Hepatic stellate cell (primary cell): ENCODE data around the gene KPTN.

ENCODE experiments used
- DNase-seq: peaks from one replicate; pipeline ENCODE4 v3.0.0; 2011; ENCODE audit warnings: low spot score

Gene KPTN

GRCh38 chr19:47508721-47509120 lies 24.7 kb upstream of the KPTN start:
- no peak for DNase-seq

GRCh38 chr19:47507924-47508553 lies 24.0 kb upstream of the KPTN start:
- DNase-seq, result no peak

GRCh38 chr19:47507012-47507411 lies 23.0 kb upstream of the KPTN start:
- DNase-seq, result no peak

GRCh38 chr19:47506459-47506858 lies 22.4 kb upstream of the KPTN start:
- no peak for DNase-seq

GRCh38 chr19:47505506-47505905 lies 21.5 kb upstream of the KPTN start:
- DNase-seq, result no peak

- no peak for DNase-seq
Measured at GRCh38 chr19:47503826-47504150, 19.8 kb upstream of the KPTN start.

- DNase-seq, result no peak
Measured at GRCh38 chr19:47503130-47503825, 19.3 kb upstream of the KPTN start.

GRCh38 chr19:47499863-47500830 lies 16.1 kb upstream of the KPTN start:
- DNase-seq, result no peak

- no peak for DNase-seq
Measured at GRCh38 chr19:47499371-47499770, 15.4 kb upstream of the KPTN start.

GRCh38 chr19:47498561-47498960 lies 14.5 kb upstream of the KPTN start:
- no peak for DNase-seq

GRCh38 chr19:47497821-47498520 lies 14.0 kb upstream of the KPTN start:
- no peak for DNase-seq

- DNase-seq, result no peak
Measured at GRCh38 chr19:47497050-47497766, 13.2 kb upstream of the KPTN start.

GRCh38 chr19:47495478-47496372 lies 11.7 kb upstream of the KPTN start:
- no peak for DNase-seq

- DNase-seq, result no peak
Measured at GRCh38 chr19:47494729-47495128, 10.7 kb upstream of the KPTN start.

GRCh38 chr19:47494211-47494547 lies 10.2 kb upstream of the KPTN start:
- DNase-seq, result no peak

GRCh38 chr19:47493378-47494210 lies 9.6 kb upstream of the KPTN start:
- no peak for DNase-seq

- no peak for DNase-seq
Measured at GRCh38 chr19:47492571-47493377, 8.8 kb upstream of the KPTN start.

GRCh38 chr19:47492137-47492533 lies 8.1 kb upstream of the KPTN start:
- no peak for DNase-seq
